Skeletal muscle satellite cell (primary cell): ENCODE data around the gene NDUFS7.
"Not testable (repeated sequence)": the region's sequence is repeated elsewhere in the genome, so short reads cannot be mapped to it uniquely, and the experiment has no call there.

Experiments used
- H3K27me3 ChIP-seq: 2 replicates; pipeline ENCODE4 v1.7.0; 2013; ENCODE audit warnings: low read length; ENCODE audit not compliant: control insufficient read depth, insufficient read depth
- H3K36me3 ChIP-seq: 2 replicates; pipeline ENCODE4 v1.7.0; 2013; ENCODE audit warnings: mild to moderate bottlenecking, control low read depth, low read length; ENCODE audit not compliant: insufficient read depth
- H3K4me1 ChIP-seq: 2 replicates; pipeline ENCODE4 v1.7.0; 2013; ENCODE audit warnings: low read length; ENCODE audit not compliant: control insufficient read depth, insufficient read depth
- H3K4me2 ChIP-seq: 2 replicates; pipeline ENCODE4 v1.7.0; 2013; ENCODE audit warnings: mild to moderate bottlenecking, low read length
- H3K4me3 ChIP-seq: 2 replicates; pipeline ENCODE4 v1.7.0; 2013; ENCODE audit warnings: low read length
- H3K9ac ChIP-seq: 2 replicates; pipeline ENCODE4 v1.7.0; 2013; ENCODE audit warnings: mild to moderate bottlenecking, low read depth, low read length, moderate library complexity
- H3K9me3 ChIP-seq: replicated peaks from 2 replicates; pipeline ENCODE4 v1.7.0; 2013; ENCODE audit warnings: mild to moderate bottlenecking, control low read depth, low read length

NDUFS7 gene

GRCh38 chr19:1433119-1434039, 49.7 kb downstream of the NDUFS7 start:
- Histone ChIP-seq H3K36me3 (peaks cover 63% of the 10 kb centered on the region), H3K4me3 (no peak overlapping the region), H3K4me2 (no peak overlapping the region)

GRCh38 chr19:1434040-1434366, 50.3 kb downstream of the NDUFS7 start:
- peaks cover 9% of the 10 kb centered on the region for H3K4me1 ChIP-seq
- H3K4me2 ChIP-seq, result no peak overlapping the region
- H3K9ac ChIP-seq, result no peak overlapping the region
- no peaks in the 10 kb centered on the region for H3K9me3 ChIP-seq
- no peaks in the 10 kb centered on the region for H3K27me3 ChIP-seq
- no peak overlapping the region for H3K4me3 ChIP-seq
- peaks cover 58% of the 10 kb centered on the region for H3K36me3 ChIP-seq

More at GRCh38 chr19:1433119-1434039, 49.7 kb downstream of the NDUFS7 start:
- no peak overlapping the region for H3K9ac ChIP-seq
- H3K27me3 ChIP-seq, result no peaks in the 10 kb centered on the region
- H3K9me3 ChIP-seq, result no peaks in the 10 kb centered on the region
- H3K4me1 ChIP-seq, result peaks cover 9% of the 10 kb centered on the region

GRCh38 chr19:1434577-1435060, 50.9 kb downstream of the NDUFS7 start:
- H3K9me3 ChIP-seq, result no peaks in the 10 kb centered on the region
- no peak overlapping the region for H3K9ac ChIP-seq
- H3K4me1 ChIP-seq, result peaks cover 11% of the 10 kb centered on the region
- no peak overlapping the region for H3K4me2 ChIP-seq
- H3K4me3 ChIP-seq, result no peak overlapping the region
- no peaks in the 10 kb centered on the region for H3K27me3 ChIP-seq
- H3K36me3 ChIP-seq, result peaks cover 57% of the 10 kb centered on the region

GRCh38 chr19:1435378-1435989, 51.8 kb downstream of the NDUFS7 start:
- Histone ChIP-seq H3K4me3 (no peak overlapping the region), H3K4me1 (peaks cover 19% of the 10 kb centered on the region), H3K27me3 (no peaks in the 10 kb centered on the region)

GRCh38 chr19:1437609-1438008, 53.9 kb downstream of the NDUFS7 start:
- Histone ChIP-seq H3K27me3 (no peaks in the 10 kb centered on the region), H3K4me1 (peaks cover 24% of the 10 kb centered on the region), H3K4me2 (peak overlapping the region; percentile 56), H3K4me3 (no peak overlapping the region), H3K9me3 (no peaks in the 10 kb centered on the region), H3K36me3 (peaks cover 70% of the 10 kb centered on the region), H3K9ac (peak overlapping the region; percentile 25)

More at GRCh38 chr19:1435378-1435989, 51.8 kb downstream of the NDUFS7 start:
- no peak overlapping the region for H3K9ac ChIP-seq
- H3K36me3 ChIP-seq, result peaks cover 62% of the 10 kb centered on the region
- no peak overlapping the region for H3K4me2 ChIP-seq
- no peaks in the 10 kb centered on the region for H3K9me3 ChIP-seq

- no peaks in the 10 kb centered on the region for H3K27me3 ChIP-seq
- peaks cover 24% of the 10 kb centered on the region for H3K4me1 ChIP-seq
- peak within 1 kb of the TSS; percentile 99 for H3K4me2 ChIP-seq
- peak within 1 kb of the TSS; percentile 99 for H3K9ac ChIP-seq
- peaks cover 68% of the 10 kb centered on the region for H3K36me3 ChIP-seq
- H3K9me3 ChIP-seq, result no peaks in the 10 kb centered on the region
- H3K4me3 ChIP-seq, result peak within 1 kb of the TSS; percentile 98
These were observed 54.6 kb downstream of the NDUFS7 start, which contains the start of gene RPS15 for GRCh38 chr19:1438035-1438932. TSS of gene RPS15 (plus strand) at chr19:1438396. CDS start at chr19:1438426, 30 bp downstream.

- Histone ChIP-seq H3K9me3 (no peaks in the 10 kb centered on the region), H3K27me3 (no peaks in the 10 kb centered on the region), H3K36me3 (peaks cover 62% of the 10 kb centered on the region), H3K9ac (peak overlapping the region; percentile 99), H3K4me2 (peak overlapping the region; percentile 99), H3K4me3 (peak overlapping the region; percentile 98), H3K4me1 (peaks cover 25% of the 10 kb centered on the region)
These were observed 55.2 kb downstream of the NDUFS7 start for GRCh38 chr19:1438933-1439354.

GRCh38 chr19:1439525-1440417, 56.1 kb downstream of the NDUFS7 start:
- Histone ChIP-seq H3K9ac (peak overlapping the region; percentile 99), H3K4me3 (peak overlapping the region; percentile 98), H3K36me3 (peaks cover 54% of the 10 kb centered on the region), H3K4me1 (peaks cover 26% of the 10 kb centered on the region), H3K4me2 (peak overlapping the region; percentile 99)
- H3K9me3 ChIP-seq, H3K27me3 ChIP-seq: not testable (repeated sequence)

- peaks cover 28% of the 10 kb centered on the region for H3K4me1 ChIP-seq
- peaks cover 49% of the 10 kb centered on the region for H3K36me3 ChIP-seq
- peak overlapping the region; percentile 99 for H3K4me2 ChIP-seq
- no peaks in the 10 kb centered on the region for H3K9me3 ChIP-seq
- H3K4me3 ChIP-seq, result peak overlapping the region; percentile 98
- no peaks in the 10 kb centered on the region for H3K27me3 ChIP-seq
- H3K9ac ChIP-seq, result peak overlapping the region; percentile 29
These were observed 56.7 kb downstream of the NDUFS7 start for GRCh38 chr19:1440418-1440801.

- Histone ChIP-seq H3K9me3 (no peaks in the 10 kb centered on the region), H3K4me2 (peak overlapping the region; percentile 29), H3K4me1 (peaks cover 30% of the 10 kb centered on the region), H3K4me3 (no peak overlapping the region), H3K27me3 (no peaks in the 10 kb centered on the region), H3K36me3 (peaks cover 44% of the 10 kb centered on the region), H3K9ac (peak overlapping the region; percentile 29)
These were observed 57.3 kb downstream of the NDUFS7 start for GRCh38 chr19:1441022-1441426.
